HEK293 (cell line): ENCODE measurements around the gene MSTO1.

ENCODE experiments used
- CTCF ChIA-PET: fragments of 350-600 bp; formaldehyde crosslinking; extraction: SDS; loops from one replicate; lab custom pipeline; 2021; ENCODE audit warnings: antibody characterized with exemption; lab: Yijun Ruan, JAX
- POLR2A ChIA-PET: fragments of 300-600 bp; formaldehyde crosslinking; extraction: SDS; loops from one replicate; lab custom pipeline; 2020; ENCODE audit warnings: antibody characterized with exemption, inconsistent platforms; lab: Yijun Ruan, JAX
- H3K27ac ChIP-seq: fragments of 200-500 bp; sonication (Bioruptor generic); 2 replicates; pipeline ENCODE4 v1.5.1; 2014; ENCODE audit warnings: low read depth, low read length, control low read depth, inconsistent platforms; ENCODE audit errors: extremely low read depth
- H3K36me3 ChIP-seq, 2 experiments: fragments of 200-500 bp in 1 of 2; sonication (Bioruptor generic) in 1 of 2; 1 replicate in 1 of 2; 2 replicates in 1 of 2; pipeline ENCODE4 v1.5.1; 2014 to 2017; ENCODE audit warnings: inconsistent platforms in 2 of 2, low read length in 2 of 2; ENCODE audit not compliant: control insufficient read depth in 2 of 2, insufficient read depth in 1 of 2
- H3K4me1 ChIP-seq: fragments of 200-500 bp; sonication (Bioruptor generic); 2 replicates; pipeline ENCODE4 v1.5.1; 2014; ENCODE audit warnings: mild to moderate bottlenecking, low read length, inconsistent platforms; ENCODE audit not compliant: control insufficient read depth, insufficient read depth
- H3K4me3 ChIP-seq: 2 replicates; pipeline ENCODE4 v1.5.1; 2011; ENCODE audit warnings: low read depth, mild to moderate bottlenecking, control low read depth, low read length, moderate library complexity
- H3K9me3 ChIP-seq: fragments of 200-500 bp; sonication (Bioruptor generic); 2 replicates; pipeline ENCODE4 v1.5.1; 2014; ENCODE audit warnings: low read depth, low read length, inconsistent platforms; ENCODE audit not compliant: control insufficient read depth, insufficient read depth
- KLF10 ChIP-seq: fragments of 450-650 bp; IDR thresholded peaks from 2 replicates; pipeline ENCODE4 v1.5.1; 2018; ENCODE audit warnings: missing biosample characterization, mild to moderate bottlenecking, missing genetic modification characterization
- KLF16 ChIP-seq: fragments of 450-650 bp; formaldehyde crosslinking; IDR thresholded peaks from 2 replicates; pipeline ENCODE4 v1.5.1; 2017; ENCODE audit warnings: missing biosample characterization, missing genetic modification characterization
- PRDM1 ChIP-seq: fragments of 450-650 bp; formaldehyde crosslinking; IDR thresholded peaks from 2 replicates; pipeline ENCODE4; 2016; ENCODE audit warnings: missing biosample characterization, missing genetic modification characterization
- TRIM28 ChIP-seq: IDR thresholded peaks from 2 replicates; pipeline ENCODE4 v1.6.1; 2011; ENCODE audit warnings: low read length, control low read depth, borderline replicate concordance
- ZNF335 ChIP-seq: fragments of 450-650 bp; formaldehyde crosslinking; conservative IDR thresholded peaks from 2 replicates; pipeline ENCODE4 v1.5.1; 2016; ENCODE audit warnings: missing biosample characterization, missing genetic modification characterization
- ZNF513 ChIP-seq: fragments of 450-650 bp; IDR thresholded peaks from 2 replicates; pipeline ENCODE4 v1.5.1; 2018; ENCODE audit warnings: missing biosample characterization, missing genetic modification characterization
- ZNF560 ChIP-seq: fragments of 450-650 bp; formaldehyde crosslinking; IDR thresholded peaks from 2 replicates; pipeline ENCODE4 v1.5.1; 2017; ENCODE audit warnings: missing biosample characterization, missing genetic modification characterization, borderline replicate concordance
- ZNF660 ChIP-seq: fragments of 450-650 bp; IDR thresholded peaks from 2 replicates; pipeline ENCODE4 v1.5.1; 2018; ENCODE audit warnings: missing biosample characterization, mild to moderate bottlenecking, missing genetic modification characterization
- ZSCAN23 ChIP-seq: fragments of 450-650 bp; formaldehyde crosslinking; IDR thresholded peaks from 2 replicates; pipeline ENCODE4 v1.5.1; 2016; ENCODE audit warnings: missing biosample characterization, missing genetic modification characterization
- TF ChIP-seq, protein P1 (sequence below): fragments of 450-650 bp; formaldehyde crosslinking; IDR thresholded peaks from 2 replicates; pipeline ENCODE4 v1.5.1; 2017; ENCODE audit warnings: missing biosample characterization, missing genetic modification characterization
- TF ChIP-seq, protein P2 (sequence below): fragments of 450-650 bp; formaldehyde crosslinking; IDR thresholded peaks from 2 replicates; pipeline ENCODE4 v1.5.1; 2016; ENCODE audit warnings: missing biosample characterization, missing genetic modification characterization

Gene MSTO1

GRCh38 chr1:155648207-155649147 is 38.5 kb downstream of the MSTO1 start (continued):
- TF ChIP-seq ZNF560 (tag by site-specific recombination) (no peak), ZNF660 (tag by site-specific recombination) (0 out of 2 replicates have a peak, but pooled peaks have one; percentile 30), ZNF335 (tag by site-specific recombination) (0 out of 2 replicates have a peak, but pooled peaks have one; percentile 17)

GRCh38 chr1:155649676-155650075 is 39.7 kb downstream of the MSTO1 start:
- Histone ChIP-seq H3K4me3 (no peak overlapping the region), H3K27ac (no peak overlapping the region), H3K4me1 (no peaks in the 10 kb centered on the region; the same call in 1 of the 2 replicates), H3K9me3 (no peaks in the 10 kb centered on the region), H3K36me3 (no peaks in the 10 kb centered on the region)
- CTCF ChIA-PET, result no interaction called here
- TF ChIP-seq PRDM1 (tag by site-specific recombination) (no peak), KLF10 (tag by site-specific recombination) (no peak), KLF16 (tag by site-specific recombination) (no peak), TRIM28 (no peak), ZSCAN23 (no peak), ZNF513 (tag by site-specific recombination) (peak; percentile 27; the same call in 1 of the 2 replicates)
- TF ChIP-seq, protein P1, sequence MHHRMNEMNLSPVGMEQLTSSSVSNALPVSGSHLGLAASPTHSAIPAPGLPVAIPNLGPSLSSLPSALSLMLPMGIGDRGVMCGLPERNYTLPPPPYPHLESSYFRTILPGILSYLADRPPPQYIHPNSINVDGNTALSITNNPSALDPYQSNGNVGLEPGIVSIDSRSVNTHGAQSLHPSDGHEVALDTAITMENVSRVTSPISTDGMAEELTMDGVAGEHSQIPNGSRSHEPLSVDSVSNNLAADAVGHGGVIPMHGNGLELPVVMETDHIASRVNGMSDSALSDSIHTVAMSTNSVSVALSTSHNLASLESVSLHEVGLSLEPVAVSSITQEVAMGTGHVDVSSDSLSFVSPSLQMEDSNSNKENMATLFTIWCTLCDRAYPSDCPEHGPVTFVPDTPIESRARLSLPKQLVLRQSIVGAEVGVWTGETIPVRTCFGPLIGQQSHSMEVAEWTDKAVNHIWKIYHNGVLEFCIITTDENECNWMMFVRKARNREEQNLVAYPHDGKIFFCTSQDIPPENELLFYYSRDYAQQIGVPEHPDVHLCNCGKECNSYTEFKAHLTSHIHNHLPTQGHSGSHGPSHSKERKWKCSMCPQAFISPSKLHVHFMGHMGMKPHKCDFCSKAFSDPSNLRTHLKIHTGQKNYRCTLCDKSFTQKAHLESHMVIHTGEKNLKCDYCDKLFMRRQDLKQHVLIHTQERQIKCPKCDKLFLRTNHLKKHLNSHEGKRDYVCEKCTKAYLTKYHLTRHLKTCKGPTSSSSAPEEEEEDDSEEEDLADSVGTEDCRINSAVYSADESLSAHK (tag by site-specific recombination), result no peak
- POLR2A ChIA-PET, result no interaction called here

GRCh38 chr1:155650231-155650757 is 40.3 kb downstream of the MSTO1 start:
- TF ChIP-seq PRDM1 (tag by site-specific recombination), result peak; percentile 25; the same call in 1 of the 2 replicates
- TF ChIP-seq, protein P2, sequence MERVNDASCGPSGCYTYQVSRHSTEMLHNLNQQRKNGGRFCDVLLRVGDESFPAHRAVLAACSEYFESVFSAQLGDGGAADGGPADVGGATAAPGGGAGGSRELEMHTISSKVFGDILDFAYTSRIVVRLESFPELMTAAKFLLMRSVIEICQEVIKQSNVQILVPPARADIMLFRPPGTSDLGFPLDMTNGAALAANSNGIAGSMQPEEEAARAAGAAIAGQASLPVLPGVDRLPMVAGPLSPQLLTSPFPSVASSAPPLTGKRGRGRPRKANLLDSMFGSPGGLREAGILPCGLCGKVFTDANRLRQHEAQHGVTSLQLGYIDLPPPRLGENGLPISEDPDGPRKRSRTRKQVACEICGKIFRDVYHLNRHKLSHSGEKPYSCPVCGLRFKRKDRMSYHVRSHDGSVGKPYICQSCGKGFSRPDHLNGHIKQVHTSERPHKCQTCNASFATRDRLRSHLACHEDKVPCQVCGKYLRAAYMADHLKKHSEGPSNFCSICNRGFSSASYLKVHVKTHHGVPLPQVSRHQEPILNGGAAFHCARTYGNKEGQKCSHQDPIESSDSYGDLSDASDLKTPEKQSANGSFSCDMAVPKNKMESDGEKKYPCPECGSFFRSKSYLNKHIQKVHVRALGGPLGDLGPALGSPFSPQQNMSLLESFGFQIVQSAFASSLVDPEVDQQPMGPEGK (tag by site-specific recombination), result no peak
- TF ChIP-seq, all 188 proteins: peak for 1
- H3K9me3 ChIP-seq, result no peaks in the 10 kb centered on the region
- H3K4me3 ChIP-seq, result no peak overlapping the region
- H3K27ac ChIP-seq, result no peak overlapping the region
- ChIA-PET POLR2A (no interaction called here), CTCF (interaction anchor here (1.1 to 1.6 kb wide), 3 partner anchors 54 to 79 kb away, joined by 3 to 5 read pairs (median 4); no protein-coding TSS in a partner anchor)
- H3K4me1 ChIP-seq, result no peaks in the 10 kb centered on the region; the same call in 1 of the 2 replicates
- no peaks in the 10 kb centered on the region for H3K36me3 ChIP-seq
